H1 (cell line): ENCODE measurements around the gene NET1. TPM values are rescaled to one million over a fixed set of nuclear protein-coding genes. Genes with fewer than 3 reads are reported as not detected.

Source experiments
- CTCF ChIA-PET: fragments of 300-600 bp; sonication (Branson Sonifier 250); formaldehyde crosslinking; loops from one replicate; lab custom pipeline; 2021; ENCODE audit not compliant: partially characterized antibody; lab: Charles Lee
- POLR2A ChIA-PET: fragments of 300-600 bp; sonication (Branson Sonifier 250); formaldehyde crosslinking; loops from one replicate; lab custom pipeline; 2021; ENCODE audit warnings: inconsistent platforms; ENCODE audit not compliant: partially characterized antibody; lab: Charles Lee
- DNase-seq, 2 experiments: peaks; one replicate each; pipeline versions ENCODE4 v3.0.0 to v3.0.0-alpha.2; 2010 to 2022; ENCODE audit warnings: low spot score in 2 of 2, low read depth in 1 of 2, mixed read lengths in 1 of 2
- FAIRE-seq: peaks from 2 replicates; lab custom pipeline; 2011; peaks lifted over from hg19 to GRCh38; lab: Jason Lieb, UNC
- H2AFZ ChIP-seq: 2 replicates; pipeline ENCODE4 v1.8.1; 2012; ENCODE audit warnings: low read length, inconsistent platforms
- H2AK5ac ChIP-seq: 2 replicates; pipeline ENCODE4 v1.6.1; 2013; ENCODE audit warnings: low read depth, low read length
- H2BK120ac ChIP-seq: replicated peaks from 2 replicates; pipeline ENCODE3; 2013; ENCODE audit warnings: low read depth, low read length, inconsistent platforms
- H2BK12ac ChIP-seq: 2 replicates; pipeline ENCODE4 v1.6.1; 2013; ENCODE audit warnings: low read depth, low read length
- H2BK15ac ChIP-seq: 2 replicates; pipeline ENCODE4 v1.6.1; 2013; ENCODE audit warnings: low read length
- H2BK20ac ChIP-seq: 2 replicates; pipeline ENCODE4 v1.6.1; 2013; ENCODE audit warnings: low read length
- H2BK5ac ChIP-seq: 2 replicates; pipeline ENCODE4 v1.6.1; 2013; ENCODE audit warnings: low read depth, low read length
- H3K14ac ChIP-seq: 2 replicates; pipeline ENCODE4 v1.6.1; 2013; ENCODE audit warnings: inconsistent platforms; ENCODE audit not compliant: insufficient read length
- H3K18ac ChIP-seq: 2 replicates; pipeline ENCODE4 v1.6.1; 2013; ENCODE audit warnings: low read length; ENCODE audit errors: extremely low read depth
- H3K23ac ChIP-seq: 2 replicates; pipeline ENCODE4 v1.6.1; 2013; ENCODE audit warnings: inconsistent platforms; ENCODE audit not compliant: insufficient read length
- H3K23me2 ChIP-seq: 2 replicates; pipeline ENCODE4 v1.6.1; 2013; ENCODE audit warnings: low read depth, low read length
- H3K27ac ChIP-seq: 2 replicates; pipeline ENCODE4 v1.6.1; 2011; ENCODE audit warnings: low read depth, low read length, inconsistent platforms
- H3K27me3 ChIP-seq, 4 experiments: replicated peaks in 1 of 4; 1 replicate in 1 of 4; 2 replicates in 3 of 4; pipeline versions ENCODE4 v1.6.1 to v1.8.1; 2011 to 2013; ENCODE audit warnings: low read length in 3 of 4, mild to moderate bottlenecking in 3 of 4, inconsistent platforms in 2 of 4, mixed read lengths in 2 of 4, moderate library complexity in 1 of 4; ENCODE audit not compliant: control insufficient read depth in 3 of 4, insufficient read depth in 3 of 4; ENCODE audit errors: extremely low read depth in 1 of 4
- H3K36me3 ChIP-seq, 4 experiments: 2 replicates each; pipeline versions ENCODE4 v1.6.1 to v1.8.1; 2011 to 2013; ENCODE audit warnings: mild to moderate bottlenecking in 4 of 4, low read length in 3 of 4, moderate library complexity in 2 of 4, control low read depth in 1 of 4, inconsistent platforms in 1 of 4; ENCODE audit not compliant: insufficient read depth in 4 of 4, control insufficient read depth in 2 of 4
- H3K4ac ChIP-seq: replicated peaks from 2 replicates; pipeline ENCODE3; 2013; ENCODE audit warnings: low read length, low read depth, mixed read lengths, inconsistent platforms; ENCODE audit not compliant: insufficient read length
- H3K4me1 ChIP-seq, 4 experiments: replicated peaks in 1 of 4; 1 replicate in 1 of 4; 2 replicates in 3 of 4; pipeline versions ENCODE4 v1.6.1 to v1.8.1; 2011 to 2013; ENCODE audit warnings: low read length in 3 of 4, inconsistent platforms in 2 of 4, mixed read lengths in 1 of 4; ENCODE audit not compliant: insufficient read depth in 4 of 4, control insufficient read depth in 3 of 4
- H3K4me2 ChIP-seq, 2 experiments: 2 replicates each; pipeline versions ENCODE4 v1.6.1 to v1.8.1; 2011 to 2013; ENCODE audit warnings: low read depth in 2 of 2, low read length in 2 of 2, control low read depth in 1 of 2, inconsistent platforms in 1 of 2, mild to moderate bottlenecking in 1 of 2; ENCODE audit not compliant: insufficient read depth in 1 of 2
- H3K4me3 ChIP-seq, 4 experiments: fragments of 200-600, 300-600 bp in 1 of 4; sonication (generic), shearing (Covaris generic), sonication (Bioruptor Twin) in 1 of 4; 2 replicates each; pipeline versions ENCODE4 v1.5.1 to v1.8.1; 2011 to 2016; ENCODE audit warnings: low read length in 4 of 4, low read depth in 3 of 4, control low read depth in 2 of 4, inconsistent platforms in 2 of 4, mild to moderate bottlenecking in 2 of 4, mixed read lengths in 1 of 4, moderate library complexity in 1 of 4; ENCODE audit not compliant: insufficient read depth in 2 of 4; ENCODE audit errors: extremely low read depth in 1 of 4
- H3K56ac ChIP-seq: replicated peaks from 2 replicates; pipeline ENCODE3; 2013; ENCODE audit warnings: low read depth, mild to moderate bottlenecking, mixed read lengths, low read length, inconsistent platforms; ENCODE audit not compliant: insufficient read length
- H3K79me1 ChIP-seq: 2 replicates; pipeline ENCODE4 v1.6.1; 2013; ENCODE audit warnings: low read depth, low read length, control low read depth
- H3K79me2 ChIP-seq, 2 experiments: 2 replicates each; pipeline versions ENCODE4 v1.6.1 to v1.8.1; 2012 to 2013; ENCODE audit warnings: low read length in 2 of 2, mild to moderate bottlenecking in 2 of 2, inconsistent platforms in 1 of 2; ENCODE audit not compliant: insufficient read depth in 2 of 2, control insufficient read depth in 1 of 2
- H3K9ac ChIP-seq, 4 experiments: replicated peaks in 1 of 4; 1 replicate in 1 of 4; 2 replicates in 3 of 4; pipeline versions ENCODE4 v1.6.1 to v1.8.1; 2011 to 2013; ENCODE audit warnings: low read depth in 3 of 4, low read length in 3 of 4, control low read depth in 2 of 4, mild to moderate bottlenecking in 2 of 4, moderate library complexity in 2 of 4, inconsistent platforms in 1 of 4; ENCODE audit errors: extremely low read depth in 1 of 4
- H3K9me3 ChIP-seq, 2 experiments: 2 replicates each; pipeline versions ENCODE4 v1.6.1 to v1.8.1; 2012 to 2013; ENCODE audit warnings: mild to moderate bottlenecking in 2 of 2, moderate library complexity in 2 of 2, control low read depth in 1 of 2, inconsistent platforms in 1 of 2, low read depth in 1 of 2, low read length in 1 of 2, mixed read lengths in 1 of 2; ENCODE audit not compliant: insufficient read depth in 2 of 2
- H4K20me1 ChIP-seq, 2 experiments: replicated peaks in 1 of 2; 2 replicates each; pipeline versions ENCODE3 to v1.8.1; 2011 to 2013; ENCODE audit warnings: inconsistent platforms in 2 of 2, low read length in 2 of 2, mild to moderate bottlenecking in 1 of 2; ENCODE audit not compliant: insufficient read depth in 2 of 2, control insufficient read depth in 1 of 2
- H4K5ac ChIP-seq: 2 replicates; pipeline ENCODE4 v1.6.1; 2013; ENCODE audit warnings: low read length, low read depth, mixed read lengths, inconsistent platforms; ENCODE audit not compliant: insufficient read length
- H4K8ac ChIP-seq: 2 replicates; pipeline ENCODE4 v1.8.0; 2013; ENCODE audit warnings: mild to moderate bottlenecking, moderate library complexity, low read length, inconsistent platforms; ENCODE audit not compliant: insufficient read depth; ENCODE audit errors: extremely low read depth
- H4K91ac ChIP-seq: replicated peaks from 2 replicates; pipeline ENCODE3; 2013; ENCODE audit warnings: low read length, mixed read lengths, inconsistent platforms; ENCODE audit not compliant: insufficient read length
- BRCA1 ChIP-seq: IDR thresholded peaks from 2 replicates; pipeline ENCODE4 v1.6.1; 2012; ENCODE audit warnings: low read depth, low read length, improper control_type of control experiment
- CBX8 ChIP-seq: fragments of 300-800, 300-1000 bp; sonication (generic); IDR thresholded peaks from 2 replicates; pipeline ENCODE4 v1.7.1; 2016; ENCODE audit warnings: low read depth, low read length, borderline replicate concordance
- CHD2 ChIP-seq: IDR thresholded peaks from 2 replicates; pipeline ENCODE4 v1.6.1; 2012; ENCODE audit warnings: low read length, improper control_type of control experiment
- POLR2A ChIP-seq, 2 experiments: IDR thresholded peaks; 1 replicate in 1 of 2; 2 replicates in 1 of 2; pipeline ENCODE4 v1.6.1; 2011; ENCODE audit warnings: low read depth in 2 of 2, low read length in 2 of 2, mild to moderate bottlenecking in 2 of 2; ENCODE audit errors: control extremely low read depth in 1 of 2
- POU5F1 ChIP-seq: IDR thresholded peaks from 2 replicates; pipeline ENCODE4 v1.6.1; 2011; ENCODE audit warnings: low read depth, mild to moderate bottlenecking, low read length, moderate library complexity
- SIRT6 ChIP-seq: IDR thresholded peaks from one replicate; pipeline ENCODE4 v1.7.1; 2012; ENCODE audit warnings: low read length, inconsistent platforms
- ZNF274 ChIP-seq: IDR thresholded peaks from 2 replicates; pipeline ENCODE4 v1.7.0; 2012; ENCODE audit warnings: low read length, borderline replicate concordance; ENCODE audit errors: extremely low read depth
- WGBS, 2 experiments: shearing (Covaris generic) in 1 of 2; methylation state at CpG; one replicate each; pipeline versions ENCODE4 v1.1.6 to v1.1.7; 2013 to 2015; ENCODE audit warnings: low lambda C conversion rate in 2 of 2, mixed read lengths in 2 of 2, inconsistent platforms in 1 of 2, low coverage in 1 of 2, missing lambda C conversion rate in 1 of 2; ENCODE audit not compliant: insufficient replicate concordance in 2 of 2, insufficient coverage in 1 of 2, insufficient read length in 1 of 2; ENCODE audit errors: extremely low coverage in 1 of 2, missing lambda C conversion rate in 1 of 2; 5-methylcytosine and 5-hydroxymethylcytosine counted together
- polyA plus RNA-seq, 7 experiments: library from polyadenylated mRNA; depleted of rRNA in 3 of 7; stranded (reverse) in 5 of 7; unstranded in 2 of 7; fragments of >200 nt in 5 of 7; fragments of 200-250 nt in 2 of 7; gene quantifications; 1 replicate in 5 of 7; 2 replicates in 1 of 7; 4 replicates in 1 of 7; pipeline versions ENCODE4 v1.2.1 to v1.2.3, GENCODE V29; 2011 to 2013; ENCODE audit warnings: missing spikeins in 2 of 7, mixed read lengths in 2 of 7
- total RNA-seq: library from RNA; stranded (reverse); fragmentation: NEBNext Ultra II Directional; extraction: Animal tissue kit (Norgen Biotek cat#: 25700); gene quantifications from 2 replicates; pipeline ENCODE4 v1.2.1, GENCODE V29; 2021

NET1 gene
- total and polyA plus RNA-seq, 2 of the 8 experiments (the other 6 are each of a cell fraction or from before 2014, with no cell fraction given), result 21.5 to 117 TPM

GRCh38 chr10:5449823-5450222, 37.5 kb downstream of the NET1 start:
- Histone ChIP-seq H3K23me2 (peaks cover 2% of the 10 kb centered on the region; the same call in 1 of the 2 replicates), H3K4ac (peak overlapping the region; percentile 79), H4K20me1 (peaks cover 0 to 2% of the 10 kb centered on the region in 2 experiments), H4K5ac (no peak overlapping the region), H3K4me3 (no peak overlapping the region), H3K79me2 (peaks cover 0 to 47% of the 10 kb centered on the region in 2 experiments; a peak in 3 of 4 replicates), H3K36me3 (peaks cover 11 to 31% (median 26%) of the 10 kb centered on the region in 4 experiments), H2BK120ac (no peak overlapping the region), H3K27me3 (no peaks in the 10 kb centered on the region), H3K4me1 (peaks cover 2 to 3% (median 2%) of the 10 kb centered on the region in 4 experiments; a peak in 4 of 7 replicates), H4K8ac (no peak overlapping the region), H2BK12ac (no peak overlapping the region), H3K23ac (no peak overlapping the region), H2AFZ (no peak overlapping the region), H3K9ac (no peak overlapping the region), H3K4me2 (peak overlapping the region in 1 of 2 experiments; percentile 15; a peak in 2 of 4 replicates), H2BK5ac (no peak overlapping the region), H3K56ac (no peak overlapping the region), H4K91ac (no peak overlapping the region), H3K79me1 (no peaks in the 10 kb centered on the region), H3K27ac (no peak overlapping the region), H2BK15ac (no peak overlapping the region), H3K9me3 (no peaks in the 10 kb centered on the region), H2BK20ac (no peak overlapping the region), H3K18ac (no peak overlapping the region), H3K14ac (no peak overlapping the region), H2AK5ac (no peak overlapping the region)
- no peak for FAIRE-seq
- DNase-seq, result no peak
- POLR2A ChIA-PET, result no interaction called here
- CTCF ChIA-PET, result no interaction called here
- WGBS, 2 experiments, result 86% methylated on average over 8 of the region's 8 CpGs; no CpG with 5 or more reads in 1 of the 2 experiments
- no peak for TF ChIP-seq CBX8
- TF ChIP-seq CHD2, result no peak
- TF ChIP-seq POLR2A (IDR thresholded peaks at IDR 0.05; ENCODE audit: control extremely low read depth in 1 of 2, low read depth in 2 of 2, low read length in 2 of 2), result no peak
- no peak for TF ChIP-seq BRCA1
- no peak for TF ChIP-seq POU5F1
- TF ChIP-seq SIRT6, result no peak
- TF ChIP-seq ZNF274, result no peak
